ENCODE measurements around the gene LRRC42.

Gene LRRC42, protein sequence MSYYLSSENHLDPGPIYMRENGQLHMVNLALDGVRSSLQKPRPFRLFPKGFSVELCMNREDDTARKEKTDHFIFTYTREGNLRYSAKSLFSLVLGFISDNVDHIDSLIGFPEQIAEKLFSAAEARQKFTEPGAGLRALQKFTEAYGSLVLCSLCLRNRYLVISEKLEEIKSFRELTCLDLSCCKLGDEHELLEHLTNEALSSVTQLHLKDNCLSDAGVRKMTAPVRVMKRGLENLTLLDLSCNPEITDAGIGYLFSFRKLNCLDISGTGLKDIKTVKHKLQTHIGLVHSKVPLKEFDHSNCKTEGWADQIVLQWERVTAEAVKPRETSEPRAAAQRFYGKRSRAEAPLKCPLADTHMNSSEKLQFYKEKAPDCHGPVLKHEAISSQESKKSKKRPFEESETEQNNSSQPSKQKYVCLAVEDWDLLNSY

DNA sequence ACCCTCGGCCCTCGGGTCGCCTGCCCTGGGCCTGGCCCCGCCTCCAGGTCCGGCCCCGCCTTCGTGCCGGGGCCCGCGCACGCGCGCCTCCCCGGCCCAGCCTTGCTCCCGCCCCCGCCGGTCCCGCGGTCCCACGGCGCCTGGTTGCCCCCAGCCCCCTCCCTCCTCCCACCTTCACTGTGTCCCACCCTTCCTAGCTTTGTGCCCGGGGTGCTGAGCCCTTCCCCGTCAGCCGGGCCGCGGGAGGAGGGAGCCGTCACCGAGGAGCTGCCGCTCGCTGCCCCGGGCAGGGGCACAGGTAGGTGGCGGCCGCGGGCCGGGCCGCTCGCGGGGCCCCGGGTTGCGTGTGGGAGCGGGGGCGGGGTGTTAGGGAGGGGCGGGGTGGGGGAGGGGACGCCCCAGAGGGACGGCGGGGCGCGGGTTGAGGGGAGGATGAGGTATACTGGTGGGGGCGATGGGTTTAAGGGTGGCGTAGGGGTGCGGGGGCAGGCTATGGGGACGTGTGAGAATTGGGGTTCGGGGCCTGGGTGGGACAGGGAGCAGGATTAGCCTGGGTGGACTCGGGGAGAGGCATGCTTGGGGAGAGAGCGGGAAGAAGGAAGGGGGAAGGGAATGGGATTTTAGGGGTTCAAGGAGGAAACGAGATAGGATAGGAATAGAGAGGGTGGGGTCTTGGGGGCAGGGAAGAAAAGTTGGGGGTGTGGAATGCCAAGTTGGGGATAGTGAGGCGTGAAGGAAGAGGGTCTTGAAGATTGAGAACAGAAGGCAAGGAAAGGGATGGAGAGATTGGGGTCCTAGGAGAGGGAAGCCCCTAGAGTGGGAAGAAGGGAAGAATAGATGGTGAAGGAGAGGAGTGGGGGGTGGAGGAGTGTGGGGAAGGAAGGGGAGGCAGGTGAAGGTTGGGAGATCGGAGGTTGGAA lies at the start of gene LRRC42:
Gene LRRC42, plus strand, starts transcription at position 99 of the 920 bp plus-strand sequence. CDS start 5,650 bp downstream, outside the sequence.
- H3K4me3 ChIP-seq (ENCODE audit: low read length): peak within 1 kb of the TSS; percentile 93
- DNase-seq (ENCODE audit: low read depth): no peak
- TF ChIP-seq CTCF (conservative IDR thresholded peaks at IDR 0.05; ENCODE audit: low read length): no peak; the same call in 1 of the 2 replicates

DNA sequence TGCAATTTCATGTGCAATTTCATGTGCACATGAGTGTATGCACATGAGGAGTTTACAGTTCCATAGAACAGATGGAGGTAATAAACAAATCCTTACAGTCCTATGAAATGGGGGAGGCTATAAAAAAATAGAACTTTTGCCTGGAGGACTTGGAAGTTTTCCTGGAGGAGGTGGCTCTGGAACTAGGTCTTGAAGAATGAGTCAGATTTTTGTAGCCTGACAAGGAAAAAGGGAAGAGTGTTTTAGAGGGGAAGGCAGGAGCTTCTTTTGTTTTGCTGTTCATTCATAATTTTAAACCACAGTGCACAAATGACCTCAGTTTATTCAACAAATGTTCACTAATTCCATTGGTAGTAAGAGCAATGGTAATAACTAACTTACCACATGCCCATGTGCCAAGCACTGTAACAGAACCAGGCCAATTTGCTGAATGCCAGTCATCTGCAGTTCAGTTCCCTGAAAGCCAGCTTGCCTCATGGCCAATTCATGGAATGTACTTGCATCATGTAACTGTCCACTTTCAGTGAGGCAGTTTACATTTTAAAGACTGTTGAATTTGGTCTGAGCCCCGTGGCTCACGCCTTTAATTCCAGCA lies 49.4 kb upstream of the LRRC42 start:
- TF ChIP-seq CTCF (conservative IDR thresholded peaks at IDR 0.05; ENCODE audit: low read length): no peak
- no peak overlapping the region for H3K4me3 ChIP-seq (ENCODE audit: low read length)
- peak; percentile 96 for DNase-seq (ENCODE audit: low read depth)

GRCh38 chr1:53899206-53899628 lies 46.9 kb upstream of the LRRC42 start:
- no peak overlapping the region for H3K4me3 ChIP-seq (ENCODE audit: low read length)
- DNase-seq (ENCODE audit: low read depth): peak; percentile 60
- no peak for TF ChIP-seq CTCF (conservative IDR thresholded peaks at IDR 0.05; ENCODE audit: low read length)

GRCh38 chr1:53899708-53900107 lies 46.4 kb upstream of the LRRC42 start:
- no peak overlapping the region for H3K4me3 ChIP-seq (ENCODE audit: low read length)
- no peak for DNase-seq (ENCODE audit: low read depth)
- no peak for TF ChIP-seq CTCF (conservative IDR thresholded peaks at IDR 0.05; ENCODE audit: low read length)

GRCh38 chr1:53902235-53903138 lies 43.7 kb upstream of the LRRC42 start:
- no peak for TF ChIP-seq CTCF (conservative IDR thresholded peaks at IDR 0.05; ENCODE audit: low read length)
- no peak overlapping the region for H3K4me3 ChIP-seq (ENCODE audit: low read length)
- DNase-seq (ENCODE audit: low read depth): no peak

- no peak for DNase-seq (ENCODE audit: low read depth)
- no peak for TF ChIP-seq CTCF (conservative IDR thresholded peaks at IDR 0.05; ENCODE audit: low read length)
- H3K4me3 ChIP-seq (ENCODE audit: low read length): no peak overlapping the region
Observed at GRCh38 chr1:53905509-53905908, 40.6 kb upstream of the LRRC42 start.

Data from AG10803 (cell line).